CD4-positive, alpha-beta T cell (primary cell): ENCODE measurements around the gene KLKB1. TPM values are rescaled to one million over a fixed set of nuclear protein-coding genes. Genes with fewer than 3 reads are reported as not detected.

Experiments
- ATAC-seq: fragments of 200-7000 bp; cut with Tn5 transposase; one replicate; pipeline ENCODE4 v1.10.0; 2022; ENCODE audit warnings: mild to moderate bottlenecking; ENCODE audit not compliant: poor library complexity
- CTCF ChIA-PET: fragments of 350-600 bp; sonication (Branson Sonifier 250); formaldehyde crosslinking; loops from one replicate; lab custom pipeline; 2021; ENCODE audit warnings: antibody characterized with exemption, inconsistent platforms; lab: Charles Lee
- POLR2A ChIA-PET: fragments of 350-600 bp; sonication (Branson Sonifier 250); formaldehyde crosslinking; loops from one replicate; lab custom pipeline; 2021; ENCODE audit warnings: antibody characterized with exemption, inconsistent platforms; lab: Charles Lee
- DNase-seq, 14 experiments: peaks; one replicate each; pipeline ENCODE4 v3.0.0-alpha.2; 2013 to 2020; ENCODE audit warnings: mixed read lengths in 2 of 14
- H3K27ac ChIP-seq, 2 donors: one replicate each; pipeline versions ENCODE4 v1.5.1 to v1.7.0; 2013; ENCODE audit warnings: low read length in 2 of 2, low read depth in 1 of 2, mild to moderate bottlenecking in 1 of 2
- H3K27me3 ChIP-seq, 2 experiments: 1 replicate in 1 of 2; 2 replicates in 1 of 2; pipeline versions ENCODE4 v1.6.1 to v1.7.0; 2013; ENCODE audit warnings: low read length in 2 of 2, control low read depth in 1 of 2, mild to moderate bottlenecking in 1 of 2, moderate library complexity in 1 of 2; ENCODE audit not compliant: insufficient read depth in 2 of 2, control insufficient read depth in 1 of 2
- H3K36me3 ChIP-seq: one replicate; pipeline ENCODE4 v1.6.1; 2013; ENCODE audit warnings: low read length, control low read depth; ENCODE audit not compliant: insufficient read depth
- H3K4me1 ChIP-seq: one replicate; pipeline ENCODE4 v1.6.1; 2013; ENCODE audit warnings: low read length, control low read depth; ENCODE audit not compliant: insufficient read depth
- H3K4me3 ChIP-seq: one replicate; pipeline ENCODE4 v1.5.1; 2013; ENCODE audit warnings: mild to moderate bottlenecking, low read length, moderate library complexity
- H3K9me3 ChIP-seq, 2 experiments: 1 replicate in 1 of 2; 2 replicates in 1 of 2; pipeline versions ENCODE4 v1.6.1 to v1.7.0; 2013; ENCODE audit warnings: low read length in 2 of 2, mild to moderate bottlenecking in 2 of 2, control low read depth in 1 of 2, moderate library complexity in 1 of 2; ENCODE audit not compliant: control insufficient read depth in 1 of 2, insufficient read depth in 1 of 2
- H3K27ac Mint-ChIP-seq: one replicate; pipeline ENCODE4 v1.8.0; 2020; ENCODE audit warnings: mixed read lengths
- H3K27me3 Mint-ChIP-seq: one replicate; pipeline ENCODE4 v1.8.0; 2021; ENCODE audit warnings: mixed read lengths
- H3K36me3 Mint-ChIP-seq: one replicate; pipeline ENCODE4 v1.8.0; 2021; ENCODE audit warnings: low read depth, mixed read lengths
- H3K4me1 Mint-ChIP-seq: one replicate; pipeline ENCODE4 v1.8.0; 2021; ENCODE audit warnings: low read depth, mixed read lengths
- H3K4me3 Mint-ChIP-seq: one replicate; pipeline ENCODE4 v1.8.0; 2020; ENCODE audit warnings: mild to moderate bottlenecking, mixed read lengths
- H3K9me3 Mint-ChIP-seq: one replicate; pipeline ENCODE4 v1.8.0; 2020; ENCODE audit warnings: mixed read lengths
- CTCF ChIP-seq: fragments of 200-600 bp; IDR thresholded peaks from one replicate; pipeline ENCODE4 v1.8.0; 2022; ENCODE audit warnings: antibody characterized with exemption, mild to moderate bottlenecking
- intact Hi-C, 2 experiments: fragments of 100-400 bp; cut with DNase I in 1 of 2; cut with micrococcal nuclease in 1 of 2; formaldehyde crosslinking; loops; one replicate each; pipeline versions ENCODE4 v1.15.1 to v1.9.0; 2023 to 2025; cut with DNase I, micrococcal nuclease
- total RNA-seq, 174 experiments: library from RNA in 2 of 174; stranded (reverse) in 2 of 174; gene quantifications; one replicate each; pipeline ENCODE4 v1.2.3 and lab custom pipeline; 2021 to 2026

The KLKB1 gene
- total RNA-seq, 2 experiments from 2014 or later: 1.2 TPM

- H3K27me3 Mint-ChIP-seq: no peaks in the 10 kb centered on the region
- no peak for ATAC-seq
- POLR2A ChIA-PET: no interaction called here
- DNase-seq: no peak
- no peak for TF ChIP-seq CTCF
- H3K36me3 Mint-ChIP-seq: peaks cover 20% of the 10 kb centered on the region
- H3K4me1 ChIP-seq: no peaks in the 10 kb centered on the region
- H3K9me3 ChIP-seq: no peaks in the 10 kb centered on the region
- H3K4me3 ChIP-seq: no peak overlapping the region
- no peak overlapping the region for H3K4me3 Mint-ChIP-seq
- no peak overlapping the region for H3K27ac Mint-ChIP-seq
- no peak overlapping the region for H3K27ac ChIP-seq
- peaks cover 2% of the 10 kb centered on the region for H3K9me3 Mint-ChIP-seq
- H3K27me3 ChIP-seq: no peaks in the 10 kb centered on the region
- no peaks in the 10 kb centered on the region for H3K36me3 ChIP-seq
- intact Hi-C loops: no loop called here
- H3K4me1 Mint-ChIP-seq: no peaks in the 10 kb centered on the region
- CTCF ChIA-PET: no interaction called here
These were observed 9.5 kb upstream of the KLKB1 start for GRCh38 chr4:186217733-186218293.

GRCh38 chr4:186221624-186222023, 5.7 kb upstream of the KLKB1 start:
- intact Hi-C loops: no loop called here
- CTCF ChIA-PET: no interaction called here
- H3K27ac Mint-ChIP-seq: no peak overlapping the region

GRCh38 chr4:186225848-186226247, 1.5 kb upstream of the KLKB1 start:
- ChIA-PET POLR2A (no interaction called here), CTCF (interaction anchor here (0.7 kb wide), 1 partner anchor 1360 kb away, joined by 3 read pairs; no protein-coding TSS in a partner anchor)
- H3K36me3 Mint-ChIP-seq: peaks cover 51% of the 10 kb centered on the region
- H3K27ac Mint-ChIP-seq: no peak overlapping the region
- peaks cover 5% of the 10 kb centered on the region for H3K9me3 Mint-ChIP-seq
- no peaks in the 10 kb centered on the region for H3K4me1 Mint-ChIP-seq
- no peak overlapping the region for H3K4me3 ChIP-seq
- H3K4me3 Mint-ChIP-seq: no peak overlapping the region
- DNase-seq: no peak
- H3K27me3 Mint-ChIP-seq: no peaks in the 10 kb centered on the region
- peaks cover 12 to 24% of the 10 kb centered on the region in 2 experiments for H3K9me3 ChIP-seq
- intact Hi-C loops: no loop called here
- no peak for TF ChIP-seq CTCF
- H3K27ac ChIP-seq: no peak overlapping the region
- H3K36me3 ChIP-seq: no peaks in the 10 kb centered on the region
- H3K4me1 ChIP-seq: no peaks in the 10 kb centered on the region
- peaks cover 0 to 4% of the 10 kb centered on the region in 2 experiments for H3K27me3 ChIP-seq
- ATAC-seq: no peak

More at GRCh38 chr4:186221624-186222023, 5.7 kb upstream of the KLKB1 start:
- no peaks in the 10 kb centered on the region for H3K4me1 Mint-ChIP-seq
- H3K36me3 ChIP-seq: no peaks in the 10 kb centered on the region
- H3K9me3 ChIP-seq: peaks cover 12 to 20% of the 10 kb centered on the region in 2 experiments
- H3K9me3 Mint-ChIP-seq: peaks cover 4% of the 10 kb centered on the region
- H3K4me3 ChIP-seq: no peak overlapping the region
- no peak for DNase-seq
- no peak for ATAC-seq
- H3K27ac ChIP-seq: no peak overlapping the region
- no peaks in the 10 kb centered on the region for H3K4me1 ChIP-seq
- H3K27me3 Mint-ChIP-seq: no peaks in the 10 kb centered on the region
- peaks cover 0 to 4% of the 10 kb centered on the region in 2 experiments for H3K27me3 ChIP-seq
- no peak for TF ChIP-seq CTCF
- peaks cover 44% of the 10 kb centered on the region for H3K36me3 Mint-ChIP-seq
- no peak overlapping the region for H3K4me3 Mint-ChIP-seq
- POLR2A ChIA-PET: no interaction called here
